HG03558 (cell line): Measurements from ENCODE around the gene GPR142.
"Not testable (repeated sequence)": the region's sequence is repeated elsewhere in the genome, so short reads cannot be mapped to it uniquely, and the experiment has no call there.

Experiments used
- ATAC-seq: cut with Tn5 transposase; IDR thresholded peaks from one replicate; pipeline ENCODE4 v1.9.1; 2021; ENCODE audit warnings: moderate number of reproducible peaks; ENCODE audit not compliant: unreplicated experiment; ENCODE audit errors: extremely low read depth

The GPR142 gene

GRCh38 chr17:74390680-74391653, 23.7 kb downstream of the GPR142 start:
- no peak for ATAC-seq

GRCh38 chr17:74391771-74392170, 24.5 kb downstream of the GPR142 start:
- no peak for ATAC-seq

- ATAC-seq, result no peak
These were observed 25.5 kb downstream of the GPR142 start for GRCh38 chr17:74392848-74393247.

GRCh38 chr17:74393346-74393942, 26.1 kb downstream of the GPR142 start:
- no peak for ATAC-seq

- no peak for ATAC-seq
These were observed 27.1 kb downstream of the GPR142 start for GRCh38 chr17:74394275-74394950.

- ATAC-seq, result no peak
These were observed 27.7 kb downstream of the GPR142 start for GRCh38 chr17:74394977-74395376.

GRCh38 chr17:74396567-74396966, 29.3 kb downstream of the GPR142 start:
- no peak for ATAC-seq

GRCh38 chr17:74402048-74402447, 34.7 kb downstream of the GPR142 start:
- no peak for ATAC-seq

GRCh38 chr17:74403512-74404137, 36.3 kb downstream of the GPR142 start:
- no peak for ATAC-seq

GRCh38 chr17:74404218-74404617, 36.9 kb downstream of the GPR142 start:
- no peak for ATAC-seq

GRCh38 chr17:74404789-74405188, 37.5 kb downstream of the GPR142 start:
- no peak for ATAC-seq

GRCh38 chr17:74405311-74405710, 38.0 kb downstream of the GPR142 start:
- not testable (repeated sequence) for ATAC-seq

- ATAC-seq, result no peak
These were observed 40.1 kb downstream of the GPR142 start for GRCh38 chr17:74407384-74407783.

GRCh38 chr17:74408262-74408661, 41.0 kb downstream of the GPR142 start:
- ATAC-seq, result no peak

- ATAC-seq, result no peak
These were observed 41.5 kb downstream of the GPR142 start for GRCh38 chr17:74408815-74409214.

- no peak for ATAC-seq
These were observed 42.7 kb downstream of the GPR142 start for GRCh38 chr17:74410001-74410443.

GRCh38 chr17:74412581-74412980, 45.3 kb downstream of the GPR142 start:
- no peak for ATAC-seq

- ATAC-seq, result no peak
These were observed 46.2 kb downstream of the GPR142 start for GRCh38 chr17:74413491-74413890.

GRCh38 chr17:74414510-74414909, 47.2 kb downstream of the GPR142 start:
- no peak for ATAC-seq

- ATAC-seq, result no peak
These were observed 48.5 kb downstream of the GPR142 start for GRCh38 chr17:74415608-74416396.
